K562 (cell line): Measurements from ENCODE around the gene NEXN. TPM values are rescaled to one million over a fixed set of nuclear protein-coding genes. Genes with fewer than 3 reads are reported as not detected.

ENCODE experiments used
- BHLHE40 ChIP-seq: IDR thresholded peaks from 2 replicates; pipeline ENCODE4 v1.6.1; 2011; ENCODE audit warnings: low read length, improper control_type of control experiment
- BRD4 ChIP-seq: fragments of 200-600 bp; sonication (generic); IDR thresholded peaks from 2 replicates; pipeline ENCODE4 v1.6.1; 2017; ENCODE audit warnings: inconsistent platforms
- CC2D1A ChIP-seq: fragments of 450-650 bp; IDR thresholded peaks from 2 replicates; pipeline ENCODE4 v1.6.1; 2017; ENCODE audit warnings: mild to moderate bottlenecking
- CEBPG ChIP-seq, 3 experiments: fragments of 200-800 bp in 1 of 3; sonication (Bioruptor generic) in 1 of 3; sonication (generic) in 1 of 3; formaldehyde crosslinking in 1 of 3; IDR thresholded peaks in 2 of 3; conservative IDR thresholded peaks in 1 of 3; 2 replicates each; pipeline versions ENCODE4 v1.6.1 to v1.8.0; 2016 to 2022; ENCODE audit warnings: missing compliant biosample characterization in 2 of 3, missing genetic modification characterization in 2 of 3, mild to moderate bottlenecking in 1 of 3, missing genetic modification reagents in 1 of 3
- DIDO1 ChIP-seq: fragments of 450-650 bp; IDR thresholded peaks from 2 replicates; pipeline ENCODE4 v1.6.1; 2016; ENCODE audit warnings: low read depth, missing biosample characterization, missing genetic modification characterization
- FOXJ2 ChIP-seq: fragments of 200-800 bp; sonication (Bioruptor generic); IDR thresholded peaks from 2 replicates; pipeline ENCODE4 v1.6.1; 2016; ENCODE audit warnings: missing genetic modification characterization, missing compliant biosample characterization
- GTF3C2 ChIP-seq: IDR thresholded peaks from 3 replicates; pipeline ENCODE4 v1.6.1; 2011; ENCODE audit warnings: borderline replicate concordance, mild to moderate bottlenecking, moderate library complexity; ENCODE audit not compliant: insufficient read length; ENCODE audit errors: extremely low read depth
- MLLT1 ChIP-seq, 2 experiments: fragments of 450-650 bp; IDR thresholded peaks; 2 replicates each; pipeline ENCODE4 v1.6.1; 2016
- TAF1 ChIP-seq: IDR thresholded peaks from 2 replicates; pipeline ENCODE4 v1.6.1; 2011; ENCODE audit warnings: mild to moderate bottlenecking, low read length, moderate library complexity; ENCODE audit not compliant: insufficient read depth, control insufficient read depth, severe bottlenecking; ENCODE audit errors: extremely low read depth
- THRAP3 ChIP-seq: fragments of 450-650 bp; IDR thresholded peaks from 2 replicates; pipeline ENCODE4 v1.6.1; 2016; ENCODE audit warnings: mild to moderate bottlenecking, inconsistent platforms, borderline replicate concordance
- WHSC1 ChIP-seq: IDR thresholded peaks from one replicate; pipeline ENCODE4 v1.6.1; 2012; ENCODE audit warnings: low read length, control low read depth, inconsistent platforms
- ZBED1 ChIP-seq: IDR thresholded peaks from 2 replicates; pipeline ENCODE4 v1.6.1; 2014
- ZNF282 ChIP-seq: sonication (generic); formaldehyde crosslinking; IDR thresholded peaks from 2 replicates; pipeline ENCODE4 v1.8.1; 2023; ENCODE audit warnings: missing genetic modification reagents
- ZNF3 ChIP-seq: fragments of 250-450 bp; sonication (Bioruptor Pico); IDR thresholded peaks from 2 replicates; pipeline ENCODE4 v1.5.0; 2021; ENCODE audit warnings: mild to moderate bottlenecking, moderate library complexity
- ZNF318 ChIP-seq, 2 experiments: fragments of 450-650 bp; IDR thresholded peaks; 2 replicates each; pipeline ENCODE4 v1.6.1; 2016; ENCODE audit warnings: mild to moderate bottlenecking in 2 of 2, borderline replicate concordance in 1 of 2, low read depth in 1 of 2, moderate library complexity in 1 of 2
- polyA plus RNA-seq, 8 experiments: library from polyadenylated mRNA; depleted of rRNA in 4 of 8; stranded (reverse) in 5 of 8; unstranded in 3 of 8; fragments of >200 nt; fragmentation: Nextera tagmentation in 2 of 8; fragmentation: Illumina TruSeq in 1 of 8; extraction: Ambion mirVana in 2 of 8; extraction: Trizol in 1 of 8; gene quantifications; 2 replicates each; pipeline versions ENCODE4 v1.2.1 to v1.2.3, GENCODE V29; 2011 to 2014; ENCODE audit warnings: inconsistent platforms in 1 of 8, missing spikeins in 1 of 8
- total RNA-seq, 7 experiments: library from RNA; depleted of rRNA in 6 of 7; stranded (reverse); fragments of >200 nt in 6 of 7; fragmentation: Illumina TruSeq in 2 of 7; extraction: Trizol in 2 of 7; gene quantifications; 2 replicates each; pipeline versions ENCODE4 v1.2.1 to v1.2.3, GENCODE V29; 2011 to 2021; ENCODE audit warnings: low replicate concordance in 1 of 7

Gene NEXN
- total and polyA plus RNA-seq, 9 of the 15 experiments (the other 6 are each of a cell fraction or from before 2014, with no cell fraction given): 0.18 to 1.8 (median 0.76) TPM

- TF ChIP-seq GTF3C2 (no peak), ZNF318 (IDR thresholded peaks at IDR 0.05; ENCODE audit: borderline replicate concordance in 1 of 2, low read depth in 1 of 2) (no peak), CC2D1A (no peak), MLLT1 (IDR thresholded peaks at IDR 0.05) (peak; percentile 36 to 61; a peak in 2 of 4 replicates), ZBED1 (no peak), FOXJ2 (tag) (peak; percentile 49; the same call in 1 of the 2 replicates), TAF1 (peak; percentile 84), ZNF3 (CRISPR knock-in tag) (no peak), THRAP3 (0 out of 2 replicates have a peak, but pooled peaks have one; percentile 40), ZNF282 (CRISPR knock-in tag) (no peak), CEBPG (CRISPR knock-in tag; IDR thresholded peaks at IDR 0.05) (0 out of 2 replicates have a peak, but pooled peaks have one; percentile 30), CEBPG (tag; conservative IDR thresholded peaks at IDR 0.05 in 1 of 2, IDR thresholded peaks at IDR 0.05 in 1 of 2) (no peak), WHSC1 (no peak), BHLHE40 (no peak), BRD4 (peak; percentile 91), DIDO1 (no peak; the same call in 1 of the 2 replicates)
These were observed 90.0 kb downstream of the NEXN start (continued) for GRCh38 chr1:77978293-77978968.
